Karpas-422 (cell line): ENCODE measurements around the gene PHF23. TPM values are rescaled to one million over a fixed set of nuclear protein-coding genes. Genes with fewer than 3 reads are reported as not detected.

Experiments used
- DNase-seq: peaks from one replicate; pipeline ENCODE4 v3.0.0-alpha.2; 2015
- H2AFZ ChIP-seq: fragments of 200-600 bp; sonication (generic); 2 replicates; pipeline ENCODE4 v1.6.1; 2014; ENCODE audit warnings: antibody characterized with exemption, low read length, mixed read lengths
- H3K27ac ChIP-seq: fragments of 200-600 bp; sonication (generic); 2 replicates; pipeline ENCODE4 v1.5.1; 2014; ENCODE audit warnings: mild to moderate bottlenecking, low read length, moderate library complexity
- H3K27me3 ChIP-seq: fragments of 200-600 bp; sonication (generic); 2 replicates; pipeline ENCODE4 v1.6.1; 2014; ENCODE audit warnings: low read length, mixed read lengths
- H3K36me3 ChIP-seq: fragments of 200-600 bp; sonication (generic); 2 replicates; pipeline ENCODE4 v1.6.1; 2014; ENCODE audit warnings: low read length, mixed read lengths; ENCODE audit not compliant: insufficient read depth
- H3K4me1 ChIP-seq: fragments of 200-600 bp; sonication (generic); 2 replicates; pipeline ENCODE4 v1.6.1; 2014; ENCODE audit warnings: mild to moderate bottlenecking, low read length, mixed read lengths
- H3K4me2 ChIP-seq: fragments of 200-600 bp; sonication (generic); 2 replicates; pipeline ENCODE4 v1.6.1; 2014; ENCODE audit warnings: low read length, low read depth, mild to moderate bottlenecking; ENCODE audit not compliant: poor library complexity, severe bottlenecking
- H3K4me3 ChIP-seq: fragments of 200-600 bp; sonication (generic); 2 replicates; pipeline ENCODE4 v1.5.1; 2014; ENCODE audit warnings: mild to moderate bottlenecking, antibody characterized with exemption, low read length, mixed read lengths
- H3K79me2 ChIP-seq: fragments of 200-600 bp; sonication (generic); 2 replicates; pipeline ENCODE4 v1.6.1; 2014; ENCODE audit warnings: mild to moderate bottlenecking, low read length, mixed read lengths
- H3K9ac ChIP-seq: fragments of 200-600 bp; sonication (generic); 2 replicates; pipeline ENCODE4 v1.6.0; 2014; ENCODE audit warnings: low read length
- H3K9me2 ChIP-seq: fragments of 200-600 bp; sonication (generic), shearing (Covaris generic); replicated peaks from 2 replicates; pipeline ENCODE4 v1.6.0; 2014; ENCODE audit warnings: mild to moderate bottlenecking, low read length, moderate library complexity; ENCODE audit not compliant: insufficient read depth
- H3K9me3 ChIP-seq: fragments of 300-700, 200-600 bp; sonication (generic); 2 replicates; pipeline ENCODE4 v1.6.1; 2014; ENCODE audit warnings: low read length, mixed read lengths
- H4K20me1 ChIP-seq: fragments of 200-600 bp; sonication (generic); 2 replicates; pipeline ENCODE4 v1.6.1; 2014; ENCODE audit warnings: mild to moderate bottlenecking, antibody characterized with exemption, low read length, low read depth; ENCODE audit not compliant: insufficient read depth
- total RNA-seq: library from RNA; depleted of rRNA; stranded (reverse); fragments of >200 nt; shearing (Covaris generic); gene quantifications from 2 replicates; pipeline ENCODE4 v1.2.3, GENCODE V29; 2014; ENCODE audit warnings: low replicate concordance

PHF23 gene
- total RNA-seq, 1 experiment from 2014 or later: 36.7 TPM

DNA sequence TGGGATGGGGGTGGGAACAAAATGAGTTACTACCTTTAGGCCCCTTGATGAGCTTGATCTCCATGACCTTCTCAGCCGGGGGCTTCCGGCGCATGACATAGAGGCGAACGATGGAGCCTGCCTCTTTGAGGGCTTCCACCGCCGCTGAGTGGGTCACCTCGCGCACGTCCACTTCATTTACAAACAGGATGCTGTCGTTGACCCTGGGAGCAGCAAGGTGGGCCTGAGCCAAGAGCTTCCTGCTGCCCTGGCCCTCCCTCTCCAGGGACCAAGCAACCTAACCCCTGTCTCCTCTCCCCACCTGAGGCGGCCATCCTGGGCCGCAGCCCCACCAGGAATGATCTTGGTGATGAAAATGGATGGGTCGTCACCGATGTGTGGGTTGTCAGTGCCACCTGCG, 35.9 kb downstream of the PHF23 start:
- Histone ChIP-seq H3K27ac (no peak overlapping the region), H3K9ac (no peak overlapping the region)

DNA sequence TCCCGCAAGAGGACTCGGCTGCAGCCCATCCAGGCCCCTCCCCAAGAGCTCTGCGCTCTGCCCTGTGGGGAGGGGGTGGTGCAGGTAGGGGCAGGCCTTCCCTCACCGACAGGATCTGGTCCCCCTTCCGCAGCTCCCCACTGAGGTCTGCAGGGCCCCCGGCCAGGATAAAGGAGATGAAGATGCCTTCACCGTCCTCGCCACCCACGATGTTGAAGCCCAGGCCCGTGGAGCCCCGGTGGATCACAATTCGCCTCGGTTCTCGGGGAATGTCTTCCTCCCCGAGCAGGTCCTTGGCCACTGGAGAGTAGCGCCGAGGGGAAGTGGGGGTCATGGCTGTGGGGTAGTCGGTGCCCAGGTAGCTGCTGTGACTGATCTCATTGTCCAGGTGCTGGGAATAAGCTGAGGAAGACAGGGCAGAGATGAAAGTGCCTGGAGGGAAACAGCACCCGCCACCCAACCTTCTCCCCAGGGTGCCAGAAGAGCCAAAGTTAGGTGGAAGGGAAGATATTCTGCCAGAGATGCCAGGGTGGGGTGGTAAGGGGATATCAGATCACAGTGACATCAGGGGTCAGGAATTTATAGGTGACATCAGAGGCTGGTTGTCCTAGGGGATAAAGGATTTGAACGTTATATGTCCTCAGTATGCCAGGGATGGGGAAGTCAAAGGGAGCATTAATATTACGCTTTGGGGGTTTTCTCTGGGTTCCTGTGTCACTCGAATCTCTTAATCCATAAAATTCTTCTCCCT, 42.4 kb downstream of the PHF23 start:
- no peaks in the 10 kb centered on the region for H3K9me2 ChIP-seq
- H3K79me2 ChIP-seq: no peaks in the 10 kb centered on the region
- no peak overlapping the region for H3K4me3 ChIP-seq
- DNase-seq: no peak
- no peaks in the 10 kb centered on the region for H3K9me3 ChIP-seq
- no peaks in the 10 kb centered on the region for H3K27me3 ChIP-seq
- no peak overlapping the region for H3K9ac ChIP-seq
- H3K4me2 ChIP-seq: no peak overlapping the region
- no peaks in the 10 kb centered on the region for H3K4me1 ChIP-seq
- peaks cover 3% of the 10 kb centered on the region; the same call in 1 of the 2 replicates for H3K36me3 ChIP-seq
- H2AFZ ChIP-seq: no peak overlapping the region
- no peaks in the 10 kb centered on the region for H4K20me1 ChIP-seq
- no peak overlapping the region for H3K27ac ChIP-seq

More for the DNA sequence above, 35.9 kb downstream of the PHF23 start:
- Histone ChIP-seq H3K9me3 (no peaks in the 10 kb centered on the region), H3K4me1 (peaks cover 24% of the 10 kb centered on the region), H3K79me2 (peaks cover 11% of the 10 kb centered on the region), H4K20me1 (0 out of 2 replicates have a peak, but pooled peaks cover 6% of the 10 kb centered on the region), H3K36me3 (peaks cover 18% of the 10 kb centered on the region), H3K4me3 (no peak overlapping the region), H3K9me2 (no peaks in the 10 kb centered on the region), H3K27me3 (no peaks in the 10 kb centered on the region), H2AFZ (no peak overlapping the region), H3K4me2 (no peak overlapping the region)
- DNase-seq: no peak

DNA sequence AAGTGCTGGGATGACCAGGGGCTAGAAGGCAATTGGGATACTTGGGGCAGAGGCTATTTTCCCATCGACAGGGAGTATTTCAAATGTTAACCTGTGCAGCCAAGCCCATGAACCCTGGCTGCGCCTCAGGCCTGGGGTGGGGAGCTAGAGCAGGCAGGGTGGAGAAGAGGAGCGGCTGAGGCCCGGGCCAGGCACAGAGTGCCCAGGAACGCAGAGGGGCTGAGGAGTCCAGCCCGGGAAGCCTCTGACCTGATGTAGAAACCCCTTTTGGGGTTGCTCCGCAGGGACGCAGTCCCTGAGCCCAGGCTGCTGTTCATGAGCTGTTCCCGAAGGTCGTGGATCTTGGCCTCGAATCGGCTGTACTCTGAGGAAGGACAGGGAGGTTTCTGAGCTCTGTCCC, 43.3 kb downstream of the PHF23 start:
- Histone ChIP-seq H3K4me3 (no peak overlapping the region), H3K9me2 (no peaks in the 10 kb centered on the region), H4K20me1 (no peaks in the 10 kb centered on the region), H2AFZ (no peak overlapping the region), H3K27ac (no peak overlapping the region), H3K36me3 (0 out of 2 replicates have a peak, but pooled peaks cover 3% of the 10 kb centered on the region), H3K27me3 (no peaks in the 10 kb centered on the region), H3K9me3 (no peaks in the 10 kb centered on the region), H3K9ac (no peak overlapping the region), H3K4me2 (no peak overlapping the region), H3K79me2 (no peaks in the 10 kb centered on the region), H3K4me1 (no peaks in the 10 kb centered on the region)
- DNase-seq: no peak

DNA sequence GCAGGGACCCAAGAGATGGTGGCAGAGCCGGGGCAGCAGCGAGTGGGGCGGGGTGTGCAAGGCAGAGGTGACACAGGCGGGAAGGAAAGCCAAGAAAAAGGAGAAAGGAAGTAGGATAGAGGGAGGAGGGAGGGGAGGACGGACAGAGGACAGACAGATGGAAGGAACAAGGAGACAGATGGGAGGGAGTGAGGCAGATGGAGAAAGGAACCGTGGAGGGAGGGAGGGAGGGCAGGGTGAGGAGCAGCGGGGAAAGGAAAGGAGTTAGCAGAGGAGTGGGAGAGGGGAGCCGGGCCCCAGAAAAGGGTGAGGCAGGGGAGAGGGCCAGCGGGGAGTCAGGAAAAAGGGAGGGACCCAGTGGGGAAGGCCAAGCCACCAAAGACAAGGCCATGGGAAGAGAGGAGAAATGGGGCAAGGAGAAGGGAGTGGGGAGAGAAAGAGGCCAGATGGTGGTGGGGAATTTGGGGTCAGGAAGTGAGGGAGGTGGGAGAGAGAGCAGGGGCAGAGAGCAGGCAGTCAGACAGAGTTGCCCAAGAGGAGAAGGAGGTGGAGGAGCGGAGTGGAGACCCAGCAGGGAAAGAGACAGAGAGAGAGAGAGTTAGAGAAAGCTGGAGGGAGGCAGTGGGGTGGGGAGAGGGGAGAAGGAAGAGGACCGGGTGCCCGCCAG, 46.9 kb downstream of the PHF23 start:
- Histone ChIP-seq H3K4me2 (no peak overlapping the region), H2AFZ (no peak overlapping the region), H3K4me3 (no peak overlapping the region), H3K27ac (no peak overlapping the region), H4K20me1 (no peaks in the 10 kb centered on the region), H3K27me3 (no peaks in the 10 kb centered on the region), H3K9ac (no peak overlapping the region), H3K36me3 (no peaks in the 10 kb centered on the region), H3K9me3 (no peaks in the 10 kb centered on the region), H3K9me2 (no peaks in the 10 kb centered on the region), H3K4me1 (no peaks in the 10 kb centered on the region), H3K79me2 (no peaks in the 10 kb centered on the region)
- no peak for DNase-seq

DNA sequence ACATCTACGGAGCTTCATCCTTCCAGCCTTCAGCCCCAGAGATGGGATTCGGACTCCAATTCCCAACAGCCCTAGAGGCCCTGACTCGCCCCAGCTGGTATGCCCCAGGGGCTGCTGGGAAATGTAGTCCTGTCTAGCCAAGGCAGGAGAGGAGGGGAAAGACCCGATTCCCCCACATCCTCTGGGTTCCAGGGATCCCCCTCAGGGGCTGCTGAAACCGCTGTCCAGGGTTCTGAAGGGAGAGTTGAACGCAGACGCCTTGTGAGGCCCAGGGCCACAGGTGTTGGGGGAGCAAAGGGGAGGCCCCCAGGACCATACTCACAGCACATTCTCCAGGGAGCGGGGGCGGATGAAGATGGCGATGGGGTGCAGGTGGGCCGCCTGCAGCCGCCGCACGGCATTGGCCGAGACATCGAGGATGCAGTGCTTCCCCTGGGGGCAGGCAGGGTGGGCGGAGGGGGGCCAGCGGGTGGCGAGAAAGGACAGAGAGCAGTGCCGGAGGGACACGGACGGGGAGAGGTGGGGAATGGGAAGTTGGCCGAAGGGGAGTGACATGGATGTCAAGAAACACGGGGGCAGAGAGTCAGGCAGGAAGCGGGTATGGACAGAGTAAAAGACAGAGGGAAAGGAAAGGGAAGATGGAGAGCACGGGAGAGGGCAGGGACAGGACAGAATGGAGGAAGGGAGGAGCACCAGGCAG, 47.5 kb downstream of the PHF23 start:
- Histone ChIP-seq H2AFZ (no peak overlapping the region), H3K36me3 (no peaks in the 10 kb centered on the region)
- DNase-seq: peak; percentile 71

DNA sequence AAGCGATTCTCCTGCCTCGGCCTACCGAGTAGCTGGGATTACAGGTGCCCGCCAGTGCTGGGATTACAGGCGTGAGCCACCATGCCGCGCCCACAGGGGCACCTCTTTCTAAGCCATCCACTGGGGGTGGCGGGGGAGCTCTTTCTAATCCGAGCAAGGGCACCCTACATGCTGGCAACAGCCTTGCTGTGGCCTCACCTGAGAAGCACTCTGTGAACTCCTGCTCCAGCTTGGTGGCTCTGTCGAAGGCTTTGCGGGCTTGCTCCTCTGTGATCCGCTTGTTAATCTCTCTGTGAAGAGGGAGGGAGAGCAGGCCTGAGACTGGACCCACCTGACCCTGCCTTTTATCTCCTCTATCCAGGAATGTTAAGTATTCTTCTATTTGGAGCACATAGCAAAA, 48.2 kb downstream of the PHF23 start:
- DNase-seq: no peak
- H3K9me2 ChIP-seq: no peaks in the 10 kb centered on the region
- H3K27me3 ChIP-seq: no peaks in the 10 kb centered on the region
- H3K4me1 ChIP-seq: no peaks in the 10 kb centered on the region
- no peaks in the 10 kb centered on the region for H3K9me3 ChIP-seq
- H3K79me2 ChIP-seq: no peaks in the 10 kb centered on the region
- no peak overlapping the region for H3K4me3 ChIP-seq
- H3K9ac ChIP-seq: no peak overlapping the region
- no peak overlapping the region for H3K4me2 ChIP-seq
- H4K20me1 ChIP-seq: no peaks in the 10 kb centered on the region
- H2AFZ ChIP-seq: no peak overlapping the region
- no peak overlapping the region for H3K27ac ChIP-seq
- H3K36me3 ChIP-seq: no peaks in the 10 kb centered on the region

More for the DNA sequence above, 47.5 kb downstream of the PHF23 start:
- H3K9ac ChIP-seq: no peak overlapping the region
- H3K4me1 ChIP-seq: no peaks in the 10 kb centered on the region
- H3K9me2 ChIP-seq: no peaks in the 10 kb centered on the region
- H3K9me3 ChIP-seq: no peaks in the 10 kb centered on the region
- H4K20me1 ChIP-seq: no peaks in the 10 kb centered on the region
- H3K27me3 ChIP-seq: no peaks in the 10 kb centered on the region
- no peak overlapping the region for H3K4me2 ChIP-seq
- H3K4me3 ChIP-seq: no peak overlapping the region
- H3K27ac ChIP-seq: no peak overlapping the region
- no peaks in the 10 kb centered on the region for H3K79me2 ChIP-seq

DNA sequence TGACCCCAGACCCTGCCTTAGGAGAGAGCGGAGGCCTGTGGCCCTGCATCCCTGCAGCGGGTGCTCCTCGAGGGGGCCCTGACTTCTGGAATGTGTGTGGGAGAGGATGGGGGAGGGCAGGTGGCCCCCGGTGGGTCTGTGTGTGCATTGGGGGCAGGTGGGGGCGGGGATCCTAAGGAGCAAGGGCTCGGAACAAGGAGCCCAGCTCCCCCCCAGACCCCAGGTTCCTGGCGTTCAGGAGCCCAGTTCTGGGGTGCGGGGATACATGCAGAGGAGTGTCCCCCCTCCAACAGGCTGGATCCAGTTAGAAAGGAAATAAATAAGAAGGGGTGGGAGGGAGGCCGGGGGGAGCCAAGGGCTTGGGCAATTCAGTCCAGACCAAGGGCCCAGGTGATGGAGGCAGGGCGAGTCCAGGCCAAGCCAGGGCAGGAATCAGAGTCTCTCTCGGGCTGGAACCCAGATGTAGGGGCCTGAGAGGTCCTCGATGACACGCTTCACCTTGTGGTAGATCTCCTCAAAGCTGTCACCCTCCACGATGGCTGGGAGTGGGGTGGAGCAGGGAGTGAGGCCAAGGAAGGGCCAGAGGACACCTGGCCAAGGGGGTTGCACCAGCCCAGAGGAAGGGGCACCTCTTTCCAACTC, 48.9 kb downstream of the PHF23 start:
- H3K27ac ChIP-seq: no peak overlapping the region
- no peaks in the 10 kb centered on the region for H3K9me3 ChIP-seq
- no peaks in the 10 kb centered on the region for H3K4me1 ChIP-seq
- no peak overlapping the region for H3K4me3 ChIP-seq
- no peak overlapping the region for H3K9ac ChIP-seq
- DNase-seq: no peak
- H2AFZ ChIP-seq: no peak overlapping the region
- no peaks in the 10 kb centered on the region for H3K36me3 ChIP-seq
- no peak overlapping the region for H3K4me2 ChIP-seq
- H3K79me2 ChIP-seq: no peaks in the 10 kb centered on the region
- H4K20me1 ChIP-seq: no peaks in the 10 kb centered on the region
- no peaks in the 10 kb centered on the region for H3K9me2 ChIP-seq
- H3K27me3 ChIP-seq: no peaks in the 10 kb centered on the region

DNA sequence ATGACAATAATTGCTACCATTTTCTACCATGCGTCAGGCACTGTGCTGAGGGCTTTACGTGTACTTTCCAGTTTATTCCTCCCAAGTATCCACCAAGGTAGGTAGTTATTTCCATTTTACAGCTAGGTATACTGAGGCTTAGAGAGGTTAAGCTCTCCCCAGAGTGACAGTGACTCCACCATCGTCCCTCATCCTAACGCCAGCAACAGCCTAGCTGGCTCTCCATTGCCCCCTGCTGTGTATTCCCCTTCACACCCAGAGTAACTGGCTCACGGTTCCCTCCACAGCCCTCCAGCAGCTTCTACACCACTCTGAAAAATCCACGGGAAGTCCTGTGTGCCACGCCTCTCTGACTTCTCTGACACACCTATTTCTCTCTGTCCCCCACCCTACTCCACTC, 53.0 kb downstream of the PHF23 start:
- Histone ChIP-seq H2AFZ (no peak overlapping the region), H3K9me2 (no peaks in the 10 kb centered on the region), H3K9me3 (no peaks in the 10 kb centered on the region), H3K4me1 (no peaks in the 10 kb centered on the region), H3K4me3 (no peak overlapping the region), H3K4me2 (no peak overlapping the region), H4K20me1 (no peaks in the 10 kb centered on the region), H3K79me2 (no peaks in the 10 kb centered on the region), H3K27me3 (no peaks in the 10 kb centered on the region), H3K36me3 (no peaks in the 10 kb centered on the region), H3K9ac (no peak overlapping the region), H3K27ac (no peak overlapping the region)
- DNase-seq: peak; percentile 72
